Nephron (organoid): ENCODE results near the gene CLDN8.
A peak's percentile ranks its signal among the peaks of the same experiment; 100 is the strongest.

Experiments used
- H3K27ac Mint-ChIP-seq, 3 experiments: 2 replicates each; pipeline ENCODE4 v1.8.0; 2020; ENCODE audit warnings: mixed read lengths in 3 of 3, mild to moderate bottlenecking in 2 of 3, moderate library complexity in 1 of 3
- H3K27me3 Mint-ChIP-seq: 2 replicates; pipeline ENCODE4 v1.8.0; 2021; ENCODE audit warnings: low read depth, mild to moderate bottlenecking, moderate library complexity, mixed read lengths
- H3K36me3 Mint-ChIP-seq: 2 replicates; pipeline ENCODE4 v1.8.0; 2020; ENCODE audit warnings: low read depth, mixed read lengths
- H3K4me1 Mint-ChIP-seq: 2 replicates; pipeline ENCODE4 v1.8.0; 2020; ENCODE audit warnings: mixed read lengths
- H3K4me3 Mint-ChIP-seq, 3 experiments: 2 replicates each; pipeline ENCODE4 v1.8.0; 2020; ENCODE audit warnings: mild to moderate bottlenecking in 3 of 3, mixed read lengths in 3 of 3, moderate library complexity in 2 of 3
- H3K9me3 Mint-ChIP-seq: 2 replicates; pipeline ENCODE4 v1.8.0; 2020; ENCODE audit warnings: mixed read lengths
- TF ChIP-seq, protein P1 (sequence below), 3 experiments: fragments of 200-600 bp; sonication (generic); IDR thresholded peaks; one replicate each; pipeline ENCODE4 v1.5.0; 2021; ENCODE audit warnings: antibody characterized with exemption in 3 of 3; ENCODE audit not compliant: unreplicated experiment in 3 of 3

CLDN8 gene

DNA sequence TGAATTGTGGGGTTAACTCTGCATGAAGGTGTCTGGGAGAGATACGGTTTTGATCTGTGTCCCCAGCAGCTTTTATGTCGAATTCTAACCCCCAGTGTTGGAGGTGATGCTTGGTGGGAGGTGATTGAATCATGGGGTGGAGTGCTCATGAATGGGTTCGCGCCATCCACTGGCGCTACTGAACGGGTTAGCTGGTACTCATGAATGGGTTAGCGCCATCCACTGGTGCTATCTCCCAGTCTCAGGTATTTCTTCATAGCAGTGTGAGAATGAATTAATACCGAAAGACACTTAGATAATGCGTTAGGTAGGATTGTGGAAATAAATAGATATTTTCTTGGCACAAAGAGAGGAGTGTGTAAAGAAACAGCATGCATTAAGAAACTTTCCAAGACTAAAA, 32.9 kb upstream of the CLDN8 start:
- TF ChIP-seq, protein P1, sequence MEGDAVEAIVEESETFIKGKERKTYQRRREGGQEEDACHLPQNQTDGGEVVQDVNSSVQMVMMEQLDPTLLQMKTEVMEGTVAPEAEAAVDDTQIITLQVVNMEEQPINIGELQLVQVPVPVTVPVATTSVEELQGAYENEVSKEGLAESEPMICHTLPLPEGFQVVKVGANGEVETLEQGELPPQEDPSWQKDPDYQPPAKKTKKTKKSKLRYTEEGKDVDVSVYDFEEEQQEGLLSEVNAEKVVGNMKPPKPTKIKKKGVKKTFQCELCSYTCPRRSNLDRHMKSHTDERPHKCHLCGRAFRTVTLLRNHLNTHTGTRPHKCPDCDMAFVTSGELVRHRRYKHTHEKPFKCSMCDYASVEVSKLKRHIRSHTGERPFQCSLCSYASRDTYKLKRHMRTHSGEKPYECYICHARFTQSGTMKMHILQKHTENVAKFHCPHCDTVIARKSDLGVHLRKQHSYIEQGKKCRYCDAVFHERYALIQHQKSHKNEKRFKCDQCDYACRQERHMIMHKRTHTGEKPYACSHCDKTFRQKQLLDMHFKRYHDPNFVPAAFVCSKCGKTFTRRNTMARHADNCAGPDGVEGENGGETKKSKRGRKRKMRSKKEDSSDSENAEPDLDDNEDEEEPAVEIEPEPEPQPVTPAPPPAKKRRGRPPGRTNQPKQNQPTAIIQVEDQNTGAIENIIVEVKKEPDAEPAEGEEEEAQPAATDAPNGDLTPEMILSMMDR (IDR thresholded peaks at IDR 0.05; ENCODE audit: unreplicated experiment in 3 of 3), result no peak
- Mint-ChIP-seq H3K4me3 (no peak overlapping the region), H3K9me3 (no peaks in the 10 kb centered on the region), H3K27me3 (no peaks in the 10 kb centered on the region), H3K4me1 (peaks cover 15% of the 10 kb centered on the region), H3K27ac (no peak overlapping the region), H3K36me3 (no peaks in the 10 kb centered on the region)

DNA sequence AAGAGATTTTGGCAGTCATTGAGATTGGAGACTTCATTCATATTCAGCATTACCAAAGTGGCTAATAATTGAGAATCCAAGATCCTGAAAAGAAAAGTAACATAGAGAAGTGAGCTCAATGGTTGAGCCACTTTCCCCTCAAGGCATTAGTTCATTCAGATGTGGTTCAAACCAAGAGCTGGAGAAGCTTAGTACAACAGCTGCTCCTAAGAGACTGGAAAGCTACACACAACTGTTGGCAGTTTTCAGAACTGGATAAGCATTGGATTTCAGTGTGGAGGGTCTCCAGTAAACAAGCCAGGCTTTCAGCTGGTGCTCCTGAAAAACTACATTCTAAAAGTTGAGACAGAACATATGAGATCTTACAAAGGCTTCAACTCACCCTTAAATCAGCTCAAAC, 29.2 kb upstream of the CLDN8 start:
- H3K9me3 Mint-ChIP-seq, result no peaks in the 10 kb centered on the region
- H3K4me1 Mint-ChIP-seq, result peaks cover 15% of the 10 kb centered on the region
- H3K27me3 Mint-ChIP-seq, result no peaks in the 10 kb centered on the region
- H3K27ac Mint-ChIP-seq, result peak overlapping the region in 2 of 3 experiments; percentile 32 to 52
- TF ChIP-seq, protein P1 (IDR thresholded peaks at IDR 0.05; ENCODE audit: unreplicated experiment in 3 of 3), result no peak
- no peaks in the 10 kb centered on the region for H3K36me3 Mint-ChIP-seq
- H3K4me3 Mint-ChIP-seq, result no peak overlapping the region

DNA sequence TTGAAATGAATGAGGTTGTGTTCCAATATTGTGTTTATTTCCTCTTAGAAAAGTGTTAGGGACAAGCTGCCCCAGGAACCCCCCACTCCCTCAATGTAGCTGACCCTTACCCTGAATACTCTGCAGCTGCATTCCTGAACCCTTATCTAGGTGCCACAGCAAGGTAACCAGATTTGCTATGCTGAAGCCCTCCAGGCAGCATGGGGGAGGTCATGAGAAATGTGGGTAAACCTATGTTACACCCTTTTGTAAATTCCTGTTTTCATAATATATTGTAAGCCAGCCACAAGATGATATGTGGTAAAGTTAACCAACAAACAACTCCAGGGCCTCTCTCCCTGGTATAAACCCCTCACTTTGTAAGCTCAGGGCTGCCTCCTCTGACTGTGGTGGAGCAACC, 27.8 kb upstream of the CLDN8 start:
- no peak overlapping the region for H3K4me3 Mint-ChIP-seq
- no peaks in the 10 kb centered on the region for H3K36me3 Mint-ChIP-seq
- H3K4me1 Mint-ChIP-seq, result peaks cover 15% of the 10 kb centered on the region
- no peaks in the 10 kb centered on the region for H3K27me3 Mint-ChIP-seq
- H3K9me3 Mint-ChIP-seq, result no peaks in the 10 kb centered on the region
- H3K27ac Mint-ChIP-seq, result peak overlapping the region in 1 of 3 experiments; percentile 79
- TF ChIP-seq, protein P1 (IDR thresholded peaks at IDR 0.05; ENCODE audit: unreplicated experiment in 3 of 3), result no peak

DNA sequence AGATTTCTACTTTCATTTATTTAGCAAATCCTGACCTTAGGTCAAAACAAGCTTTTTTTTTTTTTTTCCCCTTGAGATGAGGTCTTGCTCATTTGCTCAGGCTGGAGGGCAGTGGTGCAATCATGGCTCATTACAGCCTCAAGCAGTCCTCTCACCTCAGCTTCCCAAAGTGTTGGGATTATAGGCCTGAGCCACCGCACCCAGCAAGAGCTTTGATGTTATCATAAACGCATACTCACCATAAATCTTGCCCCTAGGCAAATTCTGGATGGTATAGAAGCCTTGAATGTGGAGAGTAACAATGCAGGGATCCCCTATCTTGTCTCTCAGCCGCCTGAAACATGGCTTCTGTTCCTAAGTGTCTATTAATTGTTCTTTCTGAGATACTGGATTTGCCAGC, 24.8 kb upstream of the CLDN8 start:
- no peaks in the 10 kb centered on the region for H3K27me3 Mint-ChIP-seq
- no peak overlapping the region for H3K4me3 Mint-ChIP-seq
- peaks cover 15% of the 10 kb centered on the region for H3K4me1 Mint-ChIP-seq
- TF ChIP-seq, protein P1 (IDR thresholded peaks at IDR 0.05; ENCODE audit: unreplicated experiment in 3 of 3), result no peak
- no peak overlapping the region for H3K27ac Mint-ChIP-seq
- H3K36me3 Mint-ChIP-seq, result no peaks in the 10 kb centered on the region
- H3K9me3 Mint-ChIP-seq, result no peaks in the 10 kb centered on the region

DNA sequence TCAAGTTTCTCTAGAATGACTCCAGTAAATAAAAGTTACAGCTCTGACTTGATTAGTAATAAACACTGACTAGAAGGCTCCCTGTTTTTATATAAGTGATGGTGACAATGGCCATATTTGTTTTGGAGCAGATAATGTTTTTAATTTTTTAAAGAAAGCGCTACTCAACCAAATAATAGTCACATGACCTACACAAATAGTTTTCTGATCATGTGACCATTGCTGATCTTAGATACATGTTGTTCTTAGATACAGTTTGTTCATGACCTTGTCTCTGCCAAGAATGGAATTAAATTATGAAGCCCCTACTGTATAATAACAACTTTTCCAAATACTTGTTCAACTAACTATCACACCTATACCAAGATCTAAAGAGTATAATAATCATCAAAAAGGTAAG, 22.3 kb upstream of the CLDN8 start:
- no peaks in the 10 kb centered on the region for H3K36me3 Mint-ChIP-seq
- H3K9me3 Mint-ChIP-seq, result no peaks in the 10 kb centered on the region
- no peak overlapping the region for H3K27ac Mint-ChIP-seq
- no peaks in the 10 kb centered on the region for H3K27me3 Mint-ChIP-seq
- TF ChIP-seq, protein P1 (IDR thresholded peaks at IDR 0.05; ENCODE audit: unreplicated experiment in 3 of 3), result no peak
- H3K4me1 Mint-ChIP-seq, result peaks cover 15% of the 10 kb centered on the region
- H3K4me3 Mint-ChIP-seq, result no peak overlapping the region

DNA sequence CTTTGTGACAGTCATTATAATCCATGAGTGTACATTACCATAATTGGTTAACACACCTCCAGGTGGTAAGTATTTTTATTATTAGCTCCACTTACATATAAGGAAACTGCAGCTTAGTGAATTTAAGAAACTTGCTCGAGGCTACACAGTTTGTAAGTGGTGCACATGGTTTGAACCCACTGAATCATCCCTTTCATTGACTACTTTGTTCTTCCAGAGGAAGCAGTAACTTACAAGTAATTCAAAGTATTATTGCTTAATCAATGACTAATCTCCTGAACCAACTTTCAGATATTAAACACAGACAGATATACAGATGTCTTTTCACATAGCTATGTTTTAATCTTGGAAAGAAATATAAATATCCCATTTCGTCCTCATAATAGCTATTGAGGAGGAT, 18.7 kb upstream of the CLDN8 start:
- Mint-ChIP-seq H3K9me3 (peaks cover 10% of the 10 kb centered on the region), H3K4me1 (peaks cover 18% of the 10 kb centered on the region), H3K27ac (no peak overlapping the region), H3K27me3 (no peaks in the 10 kb centered on the region), H3K4me3 (no peak overlapping the region), H3K36me3 (no peaks in the 10 kb centered on the region)
- TF ChIP-seq, protein P1 (IDR thresholded peaks at IDR 0.05; ENCODE audit: unreplicated experiment in 3 of 3), result no peak
